Measurements from ENCODE around the gene TFB1M. TPM values are rescaled to one million over a fixed set of nuclear protein-coding genes. Genes with fewer than 3 reads are reported as not detected.
"Not testable (repeated sequence)": the region's sequence is repeated elsewhere in the genome, so short reads cannot be mapped to it uniquely, and the experiment has no call there.

TFB1M gene
- polyA plus RNA-seq, 6 donors from 2014 or later = 8.6 to 20.0 (median 14.9) TPM

- peaks cover 4 to 30% of the 10 kb centered on the region in 2 donors for H3K36me3 Mint-ChIP-seq
- ATAC-seq (ENCODE audit: low read depth in 2 of 2) = no peak
- H3K4me3 Mint-ChIP-seq = peak overlapping the region in 7 of 8 donors; percentile 7 to 67 (median 45)
- H3K9me3 Mint-ChIP-seq = peaks cover 5 to 34% (median 23%) of the 10 kb centered on the region in 7 donors
- H3K27ac Mint-ChIP-seq = peak overlapping the region in 3 of 6 donors; percentile 71 to 82 (median 78)
- H3K4me1 Mint-ChIP-seq = peaks cover 10 to 40% (median 26%) of the 10 kb centered on the region in 3 donors
- H3K27me3 Mint-ChIP-seq = no peaks in the 10 kb centered on the region
- DNase-seq = no peak
Measured at GRCh38 chr6:155341130-155341828, 27.0 kb upstream of the TFB1M start.

GRCh38 chr6:155340464-155341129, 26.3 kb upstream of the TFB1M start:
- peaks cover 10 to 40% (median 32%) of the 10 kb centered on the region in 3 donors for H3K4me1 Mint-ChIP-seq
- peak overlapping the region in 1 of 6 donors; percentile 30 for H3K27ac Mint-ChIP-seq
- peak overlapping the region in 3 of 8 donors; percentile 1 to 68 (median 16) for H3K4me3 Mint-ChIP-seq
- DNase-seq = no peak
- no peak for ATAC-seq (ENCODE audit: low read depth in 2 of 2)
- H3K27me3 Mint-ChIP-seq = no peaks in the 10 kb centered on the region
- H3K36me3 Mint-ChIP-seq = peaks cover 4 to 23% of the 10 kb centered on the region in 2 donors
- H3K9me3 Mint-ChIP-seq = peaks cover 5 to 33% (median 23%) of the 10 kb centered on the region in 7 donors

- Mint-ChIP-seq H3K4me1 (peaks cover 10 to 40% (median 32%) of the 10 kb centered on the region in 3 donors), H3K9me3 (peaks cover 5 to 30% (median 20%) of the 10 kb centered on the region in 7 donors), H3K36me3 (peaks cover 4 to 17% of the 10 kb centered on the region in 2 donors)
- ATAC-seq (ENCODE audit: low read depth in 2 of 2); H3K4me3 Mint-ChIP-seq; H3K27ac Mint-ChIP-seq; DNase-seq; H3K27me3 Mint-ChIP-seq: not testable (repeated sequence)
Measured at GRCh38 chr6:155339929-155340328, 25.6 kb upstream of the TFB1M start.

GRCh38 chr6:155338237-155338636, 24.0 kb upstream of the TFB1M start:
- peak overlapping the region in 5 of 6 donors; percentile 2 to 86 (median 11) for H3K27ac Mint-ChIP-seq
- H3K4me1 Mint-ChIP-seq = peaks cover 18 to 52% (median 41%) of the 10 kb centered on the region in 3 donors
- DNase-seq; H3K27me3 Mint-ChIP-seq; ATAC-seq (ENCODE audit: low read depth in 2 of 2): not testable (repeated sequence)
- peaks cover 5 to 27% (median 20%) of the 10 kb centered on the region in 7 donors for H3K9me3 Mint-ChIP-seq
- peaks cover 4 to 15% of the 10 kb centered on the region in 2 donors for H3K36me3 Mint-ChIP-seq
- H3K4me3 Mint-ChIP-seq = peak overlapping the region in 4 of 8 donors; percentile 0 to 69 (median 18)

GRCh38 chr6:155335265-155335664, 21.0 kb upstream of the TFB1M start:
- peaks cover 3 to 13% of the 10 kb centered on the region in 2 donors for H3K36me3 Mint-ChIP-seq
- DNase-seq (no peak), ATAC-seq (ENCODE audit: low read depth in 2 of 2) (no peak)
- peaks cover 5 to 25% (median 18%) of the 10 kb centered on the region in 7 donors for H3K9me3 Mint-ChIP-seq
- peaks cover 19 to 43% (median 37%) of the 10 kb centered on the region in 3 donors for H3K4me1 Mint-ChIP-seq
- H3K27me3 Mint-ChIP-seq = no peaks in the 10 kb centered on the region
- H3K4me3 Mint-ChIP-seq = no peak overlapping the region
- no peak overlapping the region for H3K27ac Mint-ChIP-seq

- H3K4me3 Mint-ChIP-seq = peak overlapping the region in 4 of 8 donors; percentile 40 to 77 (median 72)
Measured at GRCh38 chr6:155334073-155334472, 19.8 kb upstream of the TFB1M start.

GRCh38 chr6:155333414-155333813, 19.1 kb upstream of the TFB1M start:
- peaks cover 5 to 16% (median 7%) of the 10 kb centered on the region in 7 donors for H3K9me3 Mint-ChIP-seq
- peak overlapping the region; percentile 24 to 93 (median 80) for H3K27ac Mint-ChIP-seq
- ATAC-seq (ENCODE audit: low read depth in 2 of 2) (peak; percentile 12 to 28), DNase-seq (no peak)
- H3K4me3 Mint-ChIP-seq = peak overlapping the region in 7 of 8 donors; percentile 37 to 77 (median 50)
- peaks cover 0 to 6% of the 10 kb centered on the region in 2 donors for H3K36me3 Mint-ChIP-seq
- H3K27me3 Mint-ChIP-seq = no peaks in the 10 kb centered on the region
- peaks cover 19 to 33% (median 26%) of the 10 kb centered on the region in 3 donors for H3K4me1 Mint-ChIP-seq

More at GRCh38 chr6:155334073-155334472, 19.8 kb upstream of the TFB1M start:
- not testable (repeated sequence) for ATAC-seq (ENCODE audit: low read depth in 2 of 2); H3K36me3 Mint-ChIP-seq; DNase-seq; H3K27me3 Mint-ChIP-seq
- peak overlapping the region in 4 of 6 donors; percentile 69 to 89 (median 79) for H3K27ac Mint-ChIP-seq
- peaks cover 19 to 38% (median 33%) of the 10 kb centered on the region in 3 donors for H3K4me1 Mint-ChIP-seq
- H3K9me3 Mint-ChIP-seq = peaks cover 5 to 16% (median 8%) of the 10 kb centered on the region in 7 donors

- no peak overlapping the region for H3K27ac Mint-ChIP-seq
- H3K27me3 Mint-ChIP-seq = no peaks in the 10 kb centered on the region
- no peak for DNase-seq
- H3K4me1 Mint-ChIP-seq = peaks cover 17 to 21% (median 18%) of the 10 kb centered on the region in 3 donors
- no peak for ATAC-seq (ENCODE audit: low read depth in 2 of 2)
- H3K9me3 Mint-ChIP-seq = peaks cover 0 to 9% (median 4%) of the 10 kb centered on the region in 7 donors
- H3K4me3 Mint-ChIP-seq = no peak overlapping the region
- no peaks in the 10 kb centered on the region for H3K36me3 Mint-ChIP-seq
Measured at GRCh38 chr6:155330922-155331321, 16.6 kb upstream of the TFB1M start.

GRCh38 chr6:155330133-155330734, 15.9 kb upstream of the TFB1M start:
- H3K4me1 Mint-ChIP-seq = peaks cover 17 to 18% (median 18%) of the 10 kb centered on the region in 3 donors
- DNase-seq (no peak), ATAC-seq (ENCODE audit: low read depth in 2 of 2) (no peak)
- H3K4me3 Mint-ChIP-seq = no peak overlapping the region
- H3K27ac Mint-ChIP-seq = no peak overlapping the region
- H3K36me3 Mint-ChIP-seq = no peaks in the 10 kb centered on the region
- H3K27me3 Mint-ChIP-seq = no peaks in the 10 kb centered on the region
- peaks cover 0 to 3% (median 0%) of the 10 kb centered on the region in 7 donors for H3K9me3 Mint-ChIP-seq

GRCh38 chr6:155329460-155330132, 15.3 kb upstream of the TFB1M start:
- Mint-ChIP-seq H3K27me3 (no peaks in the 10 kb centered on the region), H3K4me3 (no peak overlapping the region), H3K9me3 (no peaks in the 10 kb centered on the region), H3K4me1 (peaks cover 17 to 18% (median 18%) of the 10 kb centered on the region in 3 donors), H3K36me3 (no peaks in the 10 kb centered on the region), H3K27ac (no peak overlapping the region)
- no peak for DNase-seq
- no peak for ATAC-seq (ENCODE audit: low read depth in 2 of 2)

GRCh38 chr6:155328539-155329459, 14.5 kb upstream of the TFB1M start:
- no peak overlapping the region for H3K4me3 Mint-ChIP-seq
- no peak for DNase-seq
- peaks cover 12 to 15% (median 15%) of the 10 kb centered on the region in 3 donors for H3K4me1 Mint-ChIP-seq
- no peaks in the 10 kb centered on the region for H3K27me3 Mint-ChIP-seq
- ATAC-seq (ENCODE audit: low read depth in 2 of 2) = no peak
- no peaks in the 10 kb centered on the region for H3K36me3 Mint-ChIP-seq
- no peaks in the 10 kb centered on the region for H3K9me3 Mint-ChIP-seq
- peak overlapping the region in 1 of 6 donors; percentile 22 for H3K27ac Mint-ChIP-seq

GRCh38 chr6:155328074-155328538, 13.8 kb upstream of the TFB1M start:
- Mint-ChIP-seq H3K27me3 (no peaks in the 10 kb centered on the region), H3K4me1 (peaks cover 5 to 8% (median 8%) of the 10 kb centered on the region in 3 donors), H3K4me3 (no peak overlapping the region), H3K9me3 (no peaks in the 10 kb centered on the region), H3K36me3 (no peaks in the 10 kb centered on the region), H3K27ac (peak overlapping the region in 1 of 6 donors; percentile 76)
- no peak for DNase-seq
- no peak for ATAC-seq (ENCODE audit: low read depth in 2 of 2)
